COR-L47 (cell line): Measurements from ENCODE around the gene NF1.
"Not testable (repeated sequence)": the region's sequence is repeated elsewhere in the genome, so short reads cannot be mapped to it uniquely, and the experiment has no call there.

Experiments
- DNase-seq: peaks from one replicate; lab custom pipeline; 2025; lab: John Stamatoyannopoulos, UW

NF1 gene

GRCh38 chr17:31178951-31179350 lies 84.2 kb downstream of the NF1 start:
- DNase-seq = not testable (repeated sequence)

GRCh38 chr17:31195305-31195704 lies 100.5 kb downstream of the NF1 start:
- no peak for DNase-seq

- DNase-seq = no peak
Measured at GRCh38 chr17:31198026-31198425, 103.2 kb downstream of the NF1 start.

- DNase-seq = not testable (repeated sequence)
Measured at GRCh38 chr17:31198666-31199065, 103.9 kb downstream of the NF1 start.

- DNase-seq = no peak
Measured at GRCh38 chr17:31200287-31200686, 105.5 kb downstream of the NF1 start.

- DNase-seq = no peak
Measured at GRCh38 chr17:31202968-31203367, 108.2 kb downstream of the NF1 start.

GRCh38 chr17:31211352-31212012 lies 116.7 kb downstream of the NF1 start:
- DNase-seq = no peak

- DNase-seq = peak; percentile 25
Measured at GRCh38 chr17:31216031-31216751, 121.4 kb downstream of the NF1 start.

GRCh38 chr17:31224366-31224765 lies 129.6 kb downstream of the NF1 start:
- no peak for DNase-seq

GRCh38 chr17:31225831-31226230 lies 131.1 kb downstream of the NF1 start:
- DNase-seq = no peak

GRCh38 chr17:31226373-31226772 lies 131.6 kb downstream of the NF1 start:
- DNase-seq = no peak

- no peak for DNase-seq
Measured at GRCh38 chr17:31226950-31227349, 132.2 kb downstream of the NF1 start.

- no peak for DNase-seq
Measured at GRCh38 chr17:31231852-31232251, 137.1 kb downstream of the NF1 start.

GRCh38 chr17:31235110-31235509 lies 140.3 kb downstream of the NF1 start:
- no peak for DNase-seq

- DNase-seq = no peak
Measured at GRCh38 chr17:31236137-31236536, 141.4 kb downstream of the NF1 start.

GRCh38 chr17:31236712-31237111 lies 141.9 kb downstream of the NF1 start:
- DNase-seq = no peak

- DNase-seq = no peak
Measured at GRCh38 chr17:31241116-31241515, 146.3 kb downstream of the NF1 start.

GRCh38 chr17:31248986-31249834 lies 154.4 kb downstream of the NF1 start:
- DNase-seq = no peak

GRCh38 chr17:31249835-31250141 lies 155.0 kb downstream of the NF1 start:
- no peak for DNase-seq

GRCh38 chr17:31250229-31250628 lies 155.5 kb downstream of the NF1 start:
- no peak for DNase-seq

GRCh38 chr17:31251105-31251969 lies 156.6 kb downstream of the NF1 start:
- DNase-seq = no peak

- no peak for DNase-seq
Measured at GRCh38 chr17:31251970-31252328, 157.2 kb downstream of the NF1 start.
